GM21528 (cell line): ENCODE data around the gene BRIX1.

Experiments
- ATAC-seq: cut with Tn5 transposase; IDR thresholded peaks from one replicate; pipeline ENCODE4 v1.9.1; 2021; ENCODE audit warnings: mild to moderate bottlenecking, moderate library complexity; ENCODE audit not compliant: unreplicated experiment, low FRiP score

Gene BRIX1

GRCh38 chr5:34915139-34915855 lies at the start of gene BRIX1, which contains the start of gene RAD1:
Gene BRIX1, plus strand, starts transcription at chr5:34915711. Its CDS starts 28 bp downstream, at chr5:34915739.
Gene RAD1, minus strand, starts transcription at chr5:34915504. Its CDS starts 612 bp downstream, at chr5:34914892.
- ATAC-seq = peak; percentile 98

GRCh38 chr5:34866989-34867471 lies 48.5 kb upstream of the BRIX1 start:
- no peak for ATAC-seq

- ATAC-seq = no peak
Observed at GRCh38 chr5:34867660-34868059, 47.9 kb upstream of the BRIX1 start.

- ATAC-seq = no peak
Observed at GRCh38 chr5:34868791-34869190, 46.7 kb upstream of the BRIX1 start.

- no peak for ATAC-seq
Observed at GRCh38 chr5:34869256-34869655, 46.3 kb upstream of the BRIX1 start.

- ATAC-seq = no peak
Observed at GRCh38 chr5:34870382-34870781, 45.1 kb upstream of the BRIX1 start.

GRCh38 chr5:34876275-34876674 lies 39.2 kb upstream of the BRIX1 start:
- no peak for ATAC-seq

GRCh38 chr5:34881246-34881645 lies 34.3 kb upstream of the BRIX1 start:
- no peak for ATAC-seq

GRCh38 chr5:34886392-34887119 lies 29.0 kb upstream of the BRIX1 start:
- no peak for ATAC-seq

- ATAC-seq = no peak
Observed at GRCh38 chr5:34889394-34889793, 26.1 kb upstream of the BRIX1 start.

GRCh38 chr5:34891981-34892380 lies 23.5 kb upstream of the BRIX1 start:
- no peak for ATAC-seq

- no peak for ATAC-seq
Observed at GRCh38 chr5:34892414-34892813, 23.1 kb upstream of the BRIX1 start.

GRCh38 chr5:34894716-34895115 lies 20.8 kb upstream of the BRIX1 start:
- ATAC-seq = no peak

GRCh38 chr5:34895641-34896419 lies 19.7 kb upstream of the BRIX1 start:
- ATAC-seq = no peak

- ATAC-seq = no peak
Observed at GRCh38 chr5:34897646-34898045, 17.9 kb upstream of the BRIX1 start.

- peak; percentile 81 for ATAC-seq
Observed at GRCh38 chr5:34898258-34898895, 17.1 kb upstream of the BRIX1 start.

GRCh38 chr5:34899066-34899465 lies 16.4 kb upstream of the BRIX1 start:
- ATAC-seq = no peak

GRCh38 chr5:34900652-34901051 lies 14.9 kb upstream of the BRIX1 start:
- ATAC-seq = no peak

GRCh38 chr5:34903260-34903659 lies 12.3 kb upstream of the BRIX1 start:
- no peak for ATAC-seq

GRCh38 chr5:34905564-34905963 lies 9.9 kb upstream of the BRIX1 start:
- ATAC-seq = no peak
